NCI-H128 (cell line): ENCODE data around the gene ARMC8.
A peak's percentile ranks its signal among the peaks of the same experiment; 100 is the strongest.

ENCODE experiments used
- DNase-seq: peaks from one replicate; lab custom pipeline; 2025; ENCODE audit not compliant: unreplicated experiment; lab: John Stamatoyannopoulos, UW

The ARMC8 gene

GRCh38 chr3:138303474-138303873 is 116.4 kb downstream of the ARMC8 start:
- DNase-seq = no peak

- no peak for DNase-seq
These were observed 120.8 kb downstream of the ARMC8 start for GRCh38 chr3:138307899-138308298.

GRCh38 chr3:138308783-138309182 is 121.7 kb downstream of the ARMC8 start:
- DNase-seq = no peak

GRCh38 chr3:138310494-138310893 is 123.4 kb downstream of the ARMC8 start:
- DNase-seq = no peak

- no peak for DNase-seq
These were observed 127.7 kb downstream of the ARMC8 start for GRCh38 chr3:138314751-138315150.

- no peak for DNase-seq
These were observed 130.6 kb downstream of the ARMC8 start for GRCh38 chr3:138317687-138318086.

- DNase-seq = no peak
These were observed 136.9 kb downstream of the ARMC8 start for GRCh38 chr3:138323971-138324370.

- no peak for DNase-seq
These were observed 138.9 kb downstream of the ARMC8 start for GRCh38 chr3:138325990-138326389.

GRCh38 chr3:138326866-138327595 is 139.9 kb downstream of the ARMC8 start:
- no peak for DNase-seq

GRCh38 chr3:138327831-138328230 is 140.7 kb downstream of the ARMC8 start:
- no peak for DNase-seq

- no peak for DNase-seq
These were observed 141.2 kb downstream of the ARMC8 start for GRCh38 chr3:138328341-138328740.

GRCh38 chr3:138329127-138329983 is 142.3 kb downstream of the ARMC8 start, which contains the start of gene NME9:
Gene NME9 (minus strand): TSS chr3:138329851. CDS start chr3:138329335, 516 bp downstream.
- DNase-seq = peak; percentile 94

- no peak for DNase-seq
These were observed 142.8 kb downstream of the ARMC8 start for GRCh38 chr3:138329984-138330293.

- no peak for DNase-seq
These were observed 144.2 kb downstream of the ARMC8 start for GRCh38 chr3:138331143-138331894.

GRCh38 chr3:138332472-138333073 is 145.5 kb downstream of the ARMC8 start:
- DNase-seq = no peak

GRCh38 chr3:138334608-138335007 is 147.5 kb downstream of the ARMC8 start:
- no peak for DNase-seq

- DNase-seq = no peak
These were observed 149.4 kb downstream of the ARMC8 start for GRCh38 chr3:138336454-138336999.

GRCh38 chr3:138338244-138338643 is 151.1 kb downstream of the ARMC8 start:
- DNase-seq = no peak

- DNase-seq = no peak
These were observed 151.7 kb downstream of the ARMC8 start for GRCh38 chr3:138338811-138339210.

- DNase-seq = no peak
These were observed 153.4 kb downstream of the ARMC8 start for GRCh38 chr3:138340511-138340910.

- no peak for DNase-seq
These were observed 157.7 kb downstream of the ARMC8 start for GRCh38 chr3:138344754-138345153.
